ENCODE data around the gene NKX1-1. TPM values are rescaled to one million over a fixed set of nuclear protein-coding genes. Genes with fewer than 3 reads are reported as not detected.

Gene NKX1-1
- total and polyA plus RNA-seq, 2 donors, result not detected

DNA sequence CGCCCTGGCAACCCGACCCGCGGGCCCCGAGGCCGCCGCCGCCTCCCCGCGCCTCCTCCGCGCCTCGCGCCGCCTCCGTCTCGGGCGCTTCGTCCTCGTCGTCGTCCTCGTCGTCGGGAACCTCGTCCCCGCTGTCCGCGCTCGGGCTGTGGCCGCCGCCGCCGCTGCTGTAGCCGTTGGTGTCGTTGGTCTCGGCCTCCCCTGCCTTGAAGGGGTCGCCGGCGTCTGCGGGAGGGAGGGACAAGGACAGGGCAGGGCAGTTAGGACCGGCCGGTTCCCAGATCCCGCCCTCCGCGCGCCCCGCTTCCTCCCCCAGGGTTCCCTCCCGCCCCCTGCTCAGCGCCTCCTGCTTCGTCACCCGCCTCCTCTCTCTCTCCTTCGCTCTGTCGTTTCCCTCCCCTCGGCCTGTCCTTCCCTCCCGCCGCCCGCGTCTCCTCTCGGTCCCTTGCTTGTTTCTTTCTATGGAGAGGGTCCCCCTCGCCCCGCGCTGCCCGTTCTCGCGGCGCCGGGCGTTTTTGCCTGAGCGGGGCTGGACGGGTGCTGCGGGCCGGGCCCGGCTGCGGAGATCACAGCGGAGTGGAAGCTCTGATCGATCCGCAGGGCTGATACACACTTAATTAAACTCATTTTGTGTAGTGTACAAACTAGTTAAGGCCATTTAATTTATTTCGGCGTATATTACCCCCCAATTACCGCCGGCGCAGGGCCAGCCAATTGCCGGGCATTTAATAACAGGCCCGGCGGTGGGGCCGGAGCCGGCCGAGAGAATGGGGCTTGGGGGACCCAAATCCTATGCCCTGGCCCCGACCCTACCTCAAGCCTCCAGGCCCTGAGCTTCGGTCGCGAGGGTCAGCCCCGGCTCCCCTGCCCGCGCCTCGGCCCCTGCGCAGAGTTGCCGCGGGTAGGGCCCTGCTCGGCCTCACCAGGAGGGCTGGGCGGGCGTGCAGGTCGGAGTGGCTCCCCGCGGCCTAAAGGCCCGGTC lies 2.4 kb downstream of the NKX1-1 start:
- WGBS, result 4% methylated on average over 107 of the region's 107 CpGs

DNA sequence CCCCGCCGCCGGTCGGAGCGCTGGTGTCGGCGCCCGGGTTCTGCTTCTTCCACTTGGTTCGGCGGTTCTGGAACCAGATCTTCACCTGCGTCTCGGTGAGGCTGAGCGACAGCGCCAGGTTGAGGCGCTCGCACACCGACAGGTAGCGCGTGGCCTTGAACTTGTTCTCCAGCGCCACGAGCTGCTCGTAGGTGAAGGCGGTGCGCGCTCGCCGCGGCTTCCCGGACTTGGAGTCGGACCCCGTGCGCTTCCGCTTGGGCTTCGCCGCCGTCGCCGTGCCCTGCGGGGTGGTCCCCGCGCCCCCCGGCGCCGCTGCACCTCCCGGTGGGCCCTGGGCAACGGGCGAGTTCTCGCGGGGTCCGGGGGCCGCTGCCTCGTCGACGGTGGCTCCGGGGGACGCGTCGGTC lies 3.1 kb downstream of the NKX1-1 start:
- Histone ChIP-seq H3K4me3 (ENCODE audit: low read depth, low read length) (no peak overlapping the region), H3K4me1 (ENCODE audit: insufficient read depth) (no peaks in the 10 kb centered on the region), H3K27ac (ENCODE audit: low read depth) (no peak overlapping the region), H3K36me3 (ENCODE audit: insufficient read depth) (no peaks in the 10 kb centered on the region)
- DNase-seq (ENCODE audit: extremely low spot score), result no peak
- WGBS, result 5% methylated on average over 58 of the region's 58 CpGs

More for the DNA sequence above, 2.4 kb downstream of the NKX1-1 start:
- Histone ChIP-seq H3K27ac (ENCODE audit: low read depth) (no peak overlapping the region), H3K4me3 (ENCODE audit: low read depth, low read length) (no peak overlapping the region), H3K36me3 (ENCODE audit: insufficient read depth) (no peaks in the 10 kb centered on the region), H3K4me1 (ENCODE audit: insufficient read depth) (no peaks in the 10 kb centered on the region)
- DNase-seq (ENCODE audit: extremely low spot score), result no peak

DNA sequence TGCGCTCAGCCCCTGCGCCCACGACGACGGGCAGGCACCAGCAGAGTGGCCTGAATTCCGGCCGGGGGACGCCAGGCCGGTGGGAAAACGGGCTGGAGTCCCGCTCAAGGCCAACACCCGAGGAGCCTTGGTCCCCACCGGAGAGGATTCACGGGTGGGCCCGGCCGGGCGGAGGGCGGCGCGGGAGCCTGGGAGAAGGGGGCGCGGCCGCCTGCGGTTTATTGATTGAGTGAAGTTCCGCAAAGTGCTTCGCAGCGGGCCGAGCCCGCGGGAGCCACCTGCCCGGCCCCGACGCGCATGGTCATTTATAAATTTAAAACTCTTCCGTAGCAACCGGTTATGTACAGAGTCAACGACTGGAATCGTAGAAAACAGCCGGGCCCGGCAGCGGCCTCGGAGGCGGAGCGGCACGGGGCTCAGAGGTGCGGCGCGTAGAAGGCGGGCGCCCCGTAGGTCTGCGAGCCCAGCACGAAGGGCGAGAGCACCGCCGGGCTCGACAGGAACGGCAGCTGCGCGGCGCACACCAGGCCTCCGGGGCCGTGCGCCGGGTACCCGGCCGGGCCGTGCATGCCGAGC lies 3.6 kb downstream of the NKX1-1 start:
- WGBS, result 5% methylated on average over 69 of the region's 69 CpGs
- DNase-seq (ENCODE audit: extremely low spot score), result no peak
- Histone ChIP-seq H3K4me3 (ENCODE audit: low read depth, low read length) (no peak overlapping the region), H3K27ac (ENCODE audit: low read depth) (no peak overlapping the region), H3K36me3 (ENCODE audit: insufficient read depth) (no peaks in the 10 kb centered on the region), H3K4me1 (ENCODE audit: insufficient read depth) (no peaks in the 10 kb centered on the region)

DNA sequence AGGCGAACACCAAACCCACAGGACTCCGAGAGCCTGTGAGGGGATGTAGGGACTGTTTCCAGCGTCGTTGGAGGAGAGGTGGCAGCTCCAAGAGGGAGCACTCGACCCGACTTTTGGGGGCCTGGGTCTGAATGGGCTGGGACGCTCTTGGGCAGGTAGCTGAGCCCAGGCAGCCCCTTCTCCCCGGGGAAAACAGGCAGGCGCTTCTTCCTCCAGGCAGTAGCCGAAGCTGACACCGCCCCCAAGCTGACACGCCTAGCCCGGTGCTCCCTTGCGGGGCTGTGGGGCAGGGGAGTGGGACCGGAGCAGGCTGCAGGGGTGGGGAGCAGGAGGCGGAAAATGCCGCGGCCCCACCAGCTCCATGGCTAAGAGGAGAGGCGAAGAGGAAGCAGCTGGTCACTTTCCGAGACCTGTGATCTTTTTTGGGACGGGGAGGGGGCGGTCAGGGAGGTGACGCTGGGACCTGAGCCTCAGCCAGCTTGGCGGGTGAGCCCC lies 4.2 kb downstream of the NKX1-1 start:
- 9% methylated on average over 24 of the region's 24 CpGs for WGBS
- Histone ChIP-seq H3K4me1 (ENCODE audit: insufficient read depth) (no peaks in the 10 kb centered on the region), H3K4me3 (ENCODE audit: low read depth, low read length) (no peak overlapping the region), H3K27ac (ENCODE audit: low read depth) (no peak overlapping the region), H3K36me3 (ENCODE audit: insufficient read depth) (no peaks in the 10 kb centered on the region)
- DNase-seq (ENCODE audit: extremely low spot score), result no peak

DNA sequence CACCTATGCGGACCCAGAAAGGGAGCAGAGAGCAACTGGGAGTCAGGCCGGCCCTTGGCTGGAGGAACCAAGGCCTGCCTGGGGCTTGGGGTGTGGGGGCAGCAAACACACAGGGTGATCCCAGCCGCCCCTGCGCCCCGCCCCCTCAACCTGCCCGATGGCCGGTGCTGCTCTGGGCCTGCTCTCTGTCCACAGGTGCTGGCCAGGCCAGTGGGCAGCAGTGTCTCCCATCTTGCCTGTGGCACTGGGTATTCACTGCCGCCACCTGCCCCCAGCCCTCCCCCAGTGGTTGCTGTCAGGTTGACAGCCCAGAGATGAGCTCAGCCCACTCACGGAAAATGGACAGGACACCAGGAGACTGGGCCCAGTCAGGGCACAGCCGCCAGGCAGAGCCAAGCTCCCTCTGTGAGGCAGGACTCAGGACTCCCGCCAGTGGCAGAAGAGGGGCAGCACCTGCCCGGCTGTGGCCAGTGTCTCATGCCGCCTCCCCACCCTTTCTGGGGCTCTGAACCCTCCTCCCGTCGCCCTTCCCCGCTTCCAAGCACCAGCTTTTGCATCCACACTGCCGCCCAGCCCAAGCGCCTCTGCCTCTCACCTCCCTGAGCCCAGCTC lies 4.7 kb downstream of the NKX1-1 start:
- WGBS, result 39% methylated on average over 18 of the region's 18 CpGs
- H3K4me3 ChIP-seq (ENCODE audit: low read depth, low read length), result no peak overlapping the region
- no peaks in the 10 kb centered on the region for H3K4me1 ChIP-seq (ENCODE audit: insufficient read depth)
- DNase-seq (ENCODE audit: extremely low spot score), result no peak
- H3K27ac ChIP-seq (ENCODE audit: low read depth), result no peak overlapping the region
- H3K36me3 ChIP-seq (ENCODE audit: insufficient read depth), result no peaks in the 10 kb centered on the region

DNA sequence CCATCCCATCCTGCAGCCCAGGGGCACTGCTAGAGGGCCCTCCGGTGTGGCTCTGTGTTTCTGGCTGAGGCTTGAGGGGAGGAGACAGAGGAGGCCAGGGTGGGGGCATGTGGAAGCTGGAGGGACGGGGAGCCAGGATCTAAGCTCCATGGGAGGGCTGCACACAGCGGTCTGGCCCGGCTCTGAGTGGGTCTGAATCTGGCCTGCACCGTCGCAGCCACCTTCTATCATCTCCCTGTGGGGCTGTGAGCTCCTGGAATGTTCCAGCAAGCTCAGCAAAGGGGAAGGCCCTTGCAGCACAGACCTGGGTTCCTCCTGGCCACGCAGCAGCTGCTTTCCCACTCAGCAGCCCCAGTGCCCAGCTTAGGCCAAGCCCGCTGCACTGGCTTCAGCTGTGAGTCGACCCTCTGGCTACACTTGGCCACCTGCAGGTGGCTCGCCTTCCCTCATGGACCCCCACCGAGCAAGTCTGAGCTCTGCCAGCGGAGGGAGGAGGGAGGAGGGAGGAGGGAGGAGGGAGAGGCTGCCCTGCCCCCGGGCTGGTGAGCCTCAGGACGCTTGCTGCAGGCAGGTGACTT lies 5.3 kb downstream of the NKX1-1 start:
- Histone ChIP-seq H3K4me1 (ENCODE audit: insufficient read depth) (no peaks in the 10 kb centered on the region), H3K27ac (ENCODE audit: low read depth) (no peak overlapping the region), H3K4me3 (ENCODE audit: low read depth, low read length) (no peak overlapping the region), H3K36me3 (ENCODE audit: insufficient read depth) (no peaks in the 10 kb centered on the region)
- DNase-seq (ENCODE audit: extremely low spot score), result no peak
- 45% methylated on average over 14 of the region's 14 CpGs for WGBS

DNA sequence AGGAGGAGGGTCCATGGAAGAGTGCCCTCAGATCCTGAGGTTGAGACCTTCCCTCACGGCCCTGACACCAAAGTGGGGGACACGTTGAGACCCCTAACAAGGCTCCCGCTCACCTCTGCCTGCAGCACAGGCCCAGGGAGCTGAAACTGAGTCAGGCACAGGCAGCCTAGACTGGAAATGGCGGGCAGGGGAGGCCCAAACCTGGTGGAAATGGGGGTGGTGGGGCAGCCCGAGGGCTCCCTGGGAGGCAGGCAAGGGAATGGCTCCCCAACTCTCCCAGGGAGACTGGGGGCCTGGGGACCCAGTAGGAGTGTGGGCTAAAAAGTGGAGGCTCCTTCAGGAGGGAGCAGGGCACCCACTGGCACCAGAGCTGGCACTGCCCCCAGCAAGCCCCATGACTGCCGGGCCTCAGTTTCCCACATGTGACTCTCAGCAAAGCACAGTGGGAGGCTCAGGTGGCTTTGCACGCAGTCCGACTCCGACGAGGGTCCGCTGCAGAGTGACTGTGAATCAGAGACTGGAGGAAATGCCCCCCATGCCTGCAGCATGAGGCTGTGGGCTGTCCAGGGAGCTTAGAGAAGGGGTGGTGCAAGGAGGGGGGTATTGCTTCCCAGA lies 5.9 kb downstream of the NKX1-1 start:
- no peak for DNase-seq (ENCODE audit: extremely low spot score)
- no peak overlapping the region for H3K27ac ChIP-seq (ENCODE audit: low read depth)
- H3K36me3 ChIP-seq (ENCODE audit: insufficient read depth), result no peaks in the 10 kb centered on the region
- H3K4me3 ChIP-seq (ENCODE audit: low read depth, low read length), result no peak overlapping the region
- no peaks in the 10 kb centered on the region for H3K4me1 ChIP-seq (ENCODE audit: insufficient read depth)
- 88% methylated on average over 11 of the region's 11 CpGs for WGBS

DNA sequence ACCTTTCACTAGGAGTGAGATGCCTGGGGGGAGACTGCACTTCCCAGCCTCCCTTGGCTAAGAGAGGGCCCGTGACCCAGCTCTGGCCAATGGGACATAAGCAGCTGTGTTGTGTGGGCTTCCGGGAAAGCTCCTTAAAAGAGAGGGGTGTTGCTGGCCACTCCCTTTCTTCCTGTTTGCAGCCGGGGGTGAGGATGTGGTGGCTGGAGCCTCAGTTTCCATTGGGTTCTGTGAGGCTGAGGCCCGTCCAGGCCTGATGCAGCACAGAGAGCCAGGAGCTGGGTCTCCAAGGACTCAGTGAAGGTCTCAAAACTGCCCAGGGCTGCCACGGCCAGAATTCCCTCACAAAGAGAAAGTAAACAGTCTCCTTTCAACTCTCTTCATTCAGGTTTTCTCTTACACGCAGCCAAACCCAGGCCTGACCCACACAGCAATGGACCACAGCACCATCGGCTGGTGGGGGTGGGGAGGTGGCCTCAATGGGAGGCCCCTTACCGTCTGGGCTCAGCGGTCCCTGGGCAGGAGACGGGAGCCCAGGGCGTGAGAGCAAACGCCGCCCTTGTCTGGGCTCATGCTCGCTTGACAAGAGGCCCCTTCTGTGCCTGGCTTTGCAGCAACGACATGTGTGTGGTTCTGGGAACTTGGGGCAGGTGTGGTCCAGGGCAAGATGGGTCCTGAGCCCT lies 6.6 kb downstream of the NKX1-1 start:
- Histone ChIP-seq H3K36me3 (ENCODE audit: insufficient read depth) (no peaks in the 10 kb centered on the region), H3K4me3 (ENCODE audit: low read depth, low read length) (no peak overlapping the region), H3K4me1 (ENCODE audit: insufficient read depth) (no peaks in the 10 kb centered on the region), H3K27ac (ENCODE audit: low read depth) (no peak overlapping the region)
- 88% methylated on average over 15 of the region's 15 CpGs for WGBS
- DNase-seq (ENCODE audit: extremely low spot score), result no peak

DNA sequence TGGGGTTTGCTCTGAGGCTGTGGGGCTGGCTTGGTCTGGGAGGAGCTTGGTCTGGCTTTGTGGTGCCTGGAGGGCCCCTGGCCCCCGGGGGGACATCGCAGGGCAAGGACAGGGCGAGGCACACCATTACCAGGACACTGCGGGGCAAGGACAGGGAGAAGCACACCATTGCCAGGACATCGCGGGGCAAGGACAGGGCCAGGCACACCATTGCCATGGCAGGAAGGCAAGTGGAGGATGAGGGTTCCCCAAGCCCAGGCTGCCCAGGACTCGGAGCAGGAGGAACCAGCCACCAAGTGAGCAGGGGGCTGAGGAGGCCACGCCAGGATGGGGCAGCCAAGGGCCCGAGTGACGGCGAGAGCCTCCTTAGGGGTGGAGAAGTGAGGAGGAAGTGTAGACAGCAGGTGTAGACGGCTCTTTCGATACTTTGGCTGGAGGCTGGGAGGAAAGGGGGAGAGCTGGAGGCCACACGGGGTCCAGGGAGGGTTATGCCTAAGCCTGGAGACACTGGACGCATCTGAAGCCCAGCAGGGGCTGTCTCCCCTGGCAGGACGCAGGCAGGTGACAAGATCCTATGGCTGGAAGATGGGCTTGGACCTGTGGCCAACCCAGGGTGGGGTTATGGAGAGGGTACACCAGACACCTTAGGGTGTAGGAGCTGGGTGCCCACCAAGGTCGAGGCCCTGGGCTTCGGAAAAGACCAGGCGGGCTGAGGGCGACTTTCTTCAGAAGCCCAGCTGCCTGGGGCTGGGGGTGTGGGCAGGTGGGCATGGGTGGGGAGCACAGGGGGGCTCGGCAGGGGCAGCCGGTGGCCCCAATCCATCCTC lies 7.3 kb downstream of the NKX1-1 start:
- 91% methylated on average over 22 of the region's 22 CpGs for WGBS
- H3K4me1 ChIP-seq (ENCODE audit: insufficient read depth), result no peaks in the 10 kb centered on the region
- no peak for DNase-seq (ENCODE audit: extremely low spot score)
- no peak overlapping the region for H3K4me3 ChIP-seq (ENCODE audit: low read depth, low read length)
- no peaks in the 10 kb centered on the region for H3K36me3 ChIP-seq (ENCODE audit: insufficient read depth)
- no peak overlapping the region for H3K27ac ChIP-seq (ENCODE audit: low read depth)

DNA sequence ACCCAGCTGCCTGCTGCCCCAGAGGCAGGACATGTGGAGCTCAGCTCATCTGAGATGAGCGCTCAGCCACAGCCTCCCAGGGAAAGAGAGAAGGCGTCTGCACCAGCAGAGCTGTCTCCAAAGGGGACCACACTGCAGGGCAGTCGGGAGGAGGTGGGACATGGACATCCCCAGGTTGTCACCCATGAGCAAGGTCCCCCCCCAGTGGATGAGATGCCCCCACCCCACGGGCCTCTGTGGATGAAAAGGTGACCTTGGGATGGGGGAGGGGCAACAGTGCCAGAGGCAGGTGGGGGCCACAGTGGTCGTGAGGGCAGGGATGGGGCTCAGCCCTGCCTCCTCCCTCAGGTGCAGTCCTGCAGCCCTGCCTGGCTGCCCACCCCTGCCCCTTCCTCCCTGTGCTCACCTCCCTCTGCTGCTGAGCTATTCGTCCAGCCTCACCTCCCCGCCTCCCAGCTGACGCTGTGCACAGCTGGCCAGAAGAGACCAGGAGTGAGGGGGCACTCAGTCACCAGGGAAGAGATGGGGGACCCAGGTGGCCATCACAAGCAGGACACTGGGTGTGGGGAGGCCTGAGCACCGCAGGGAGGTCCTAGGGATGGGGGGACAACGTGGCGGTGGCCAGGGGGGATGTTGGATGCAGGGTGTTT lies 9.3 kb downstream of the NKX1-1 start:
- 97% methylated on average over 11 of the region's 11 CpGs for WGBS
- Histone ChIP-seq H3K27ac (ENCODE audit: low read depth) (no peak overlapping the region), H3K36me3 (ENCODE audit: insufficient read depth) (no peaks in the 10 kb centered on the region), H3K4me1 (ENCODE audit: insufficient read depth) (no peaks in the 10 kb centered on the region), H3K4me3 (ENCODE audit: low read depth, low read length) (no peak overlapping the region)
- no peak for DNase-seq (ENCODE audit: extremely low spot score)

DNA sequence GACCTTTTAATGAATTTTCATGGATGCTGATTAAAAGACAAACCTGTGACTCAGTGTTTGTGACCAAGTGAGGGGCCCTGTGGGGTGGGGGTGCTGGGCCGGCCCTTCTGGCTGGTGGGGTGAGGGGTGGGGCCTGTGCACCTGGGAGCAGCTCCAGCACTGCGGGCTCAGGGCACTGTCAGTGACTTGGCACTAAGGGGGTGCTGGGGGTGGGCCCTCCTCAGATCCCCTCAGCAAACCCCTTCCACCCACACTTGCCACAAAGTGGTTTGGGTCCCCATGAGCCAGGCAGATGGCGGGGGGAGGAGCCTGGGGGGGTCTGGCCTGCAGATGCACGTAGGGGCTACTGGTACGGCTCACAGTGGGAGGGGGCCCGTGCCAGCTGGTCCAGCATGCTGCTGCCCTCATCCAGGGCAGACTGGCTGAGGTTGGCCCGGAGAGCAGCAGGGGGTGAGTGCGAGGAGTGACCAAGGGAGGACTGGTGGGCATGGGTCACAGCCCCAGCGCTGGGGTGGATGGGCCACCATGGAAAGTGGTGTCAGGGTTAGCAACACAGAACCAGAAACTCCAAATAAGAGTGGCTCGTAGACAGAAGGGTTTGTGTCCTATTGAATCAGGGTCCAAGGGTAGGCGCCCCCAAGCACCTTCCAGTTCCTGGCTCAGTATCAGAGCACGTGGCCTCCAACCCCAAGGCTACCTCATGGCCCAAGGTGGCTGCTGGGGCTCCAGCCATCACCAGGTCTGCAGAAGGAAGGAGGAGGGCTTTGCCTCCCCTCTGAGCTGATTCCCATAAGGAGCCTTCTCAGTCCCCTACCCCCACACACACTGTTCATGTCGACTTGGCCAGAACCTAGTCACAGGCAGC lies 10.1 kb downstream of the NKX1-1 start:
- DNase-seq (ENCODE audit: extremely low spot score), result no peak
- H3K27ac ChIP-seq (ENCODE audit: low read depth), result no peak overlapping the region
- 80% methylated on average over 13 of the region's 13 CpGs for WGBS

More for the DNA sequence above, 10.1 kb downstream of the NKX1-1 start:
- no peaks in the 10 kb centered on the region for H3K36me3 ChIP-seq (ENCODE audit: insufficient read depth)
- no peaks in the 10 kb centered on the region for H3K4me1 ChIP-seq (ENCODE audit: insufficient read depth)
- no peak overlapping the region for H3K4me3 ChIP-seq (ENCODE audit: low read depth, low read length)
